GM23338 (cell line): ENCODE data around the gene MIPEP. TPM values are rescaled to one million over a fixed set of nuclear protein-coding genes. Genes with fewer than 3 reads are reported as not detected.

Experiments
- ATAC-seq: fragments of 200-7000 bp; cut with Tn5 transposase; 3 replicates; pipeline ENCODE4 v1.9.1; 2020
- DNase-seq: peaks from one replicate; pipeline ENCODE4 v3.0.0-alpha.2; 2015; ENCODE audit warnings: low spot score
- H2AFZ ChIP-seq: fragments of 200-600 bp; sonication (generic); 2 replicates; pipeline ENCODE4 v1.8.0; 2016; ENCODE audit warnings: antibody characterized with exemption, mild to moderate bottlenecking, moderate library complexity
- H3F3A ChIP-seq: fragments of 200-600 bp; sonication (generic); replicated peaks from 2 replicates; pipeline ENCODE4 v1.8.0; 2017; ENCODE audit warnings: antibody characterized with exemption, mixed run types, low read depth
- H3K27ac ChIP-seq: fragments of 200-600 bp; sonication (generic); 2 replicates; pipeline ENCODE4 v1.6.1; 2016; ENCODE audit warnings: low read depth
- H3K27me3 ChIP-seq: fragments of 200-600 bp; sonication (generic); 2 replicates; pipeline ENCODE4 v1.8.0; 2016; ENCODE audit warnings: mild to moderate bottlenecking, mixed run types, moderate library complexity; ENCODE audit not compliant: insufficient read depth
- H3K36me3 ChIP-seq: fragments of 200-600 bp; sonication (generic); 2 replicates; pipeline ENCODE4 v1.8.0; 2016; ENCODE audit warnings: mild to moderate bottlenecking; ENCODE audit not compliant: insufficient read depth
- H3K4me1 ChIP-seq: fragments of 200-600 bp; sonication (generic); 2 replicates; pipeline ENCODE4 v1.8.0; 2016; ENCODE audit warnings: mild to moderate bottlenecking, moderate library complexity; ENCODE audit not compliant: insufficient read depth
- H3K4me2 ChIP-seq: fragments of 200-600 bp; sonication (generic); 2 replicates; pipeline ENCODE4 v1.7.1; 2017; ENCODE audit warnings: mixed run types
- H3K4me3 ChIP-seq: fragments of 200-600 bp; sonication (generic); 2 replicates; pipeline ENCODE4 v1.6.1; 2016; ENCODE audit warnings: mixed run types
- H3K79me2 ChIP-seq: fragments of 200-600 bp; sonication (generic); replicated peaks from 2 replicates; pipeline ENCODE4 v1.8.0; 2017; ENCODE audit warnings: mild to moderate bottlenecking; ENCODE audit not compliant: insufficient read depth
- H3K9me2 ChIP-seq: fragments of 200-600 bp; sonication (generic); 2 replicates; pipeline ENCODE4 v1.8.0; 2017; ENCODE audit not compliant: insufficient read depth
- H4K20me1 ChIP-seq: fragments of 200-600 bp; sonication (generic); replicated peaks from 2 replicates; pipeline ENCODE4 v1.8.0; 2017; ENCODE audit warnings: mild to moderate bottlenecking; ENCODE audit not compliant: insufficient read depth
- H3K27ac Mint-ChIP-seq: 2 replicates; pipeline ENCODE4 v1.8.0; 2020; ENCODE audit warnings: inconsistent platforms, mild to moderate bottlenecking, moderate library complexity, mixed read lengths
- H3K27me3 Mint-ChIP-seq: 3 replicates; pipeline ENCODE4 v1.8.0; 2022; ENCODE audit warnings: low read depth, mild to moderate bottlenecking, moderate library complexity, mixed read lengths, inconsistent platforms; ENCODE audit not compliant: insufficient read depth, poor library complexity
- H3K36me3 Mint-ChIP-seq: 3 replicates; pipeline ENCODE4 v1.8.0; 2021; ENCODE audit warnings: low read depth, mild to moderate bottlenecking, inconsistent platforms, moderate library complexity, mixed read lengths
- H3K4me1 Mint-ChIP-seq: 3 replicates; pipeline ENCODE4 v1.8.0; 2020; ENCODE audit warnings: mild to moderate bottlenecking, inconsistent platforms, mixed read lengths
- H3K4me3 Mint-ChIP-seq: 3 replicates; pipeline ENCODE4 v1.8.0; 2021; ENCODE audit warnings: moderate library complexity, mild to moderate bottlenecking, inconsistent platforms, mixed read lengths
- H3K9me3 Mint-ChIP-seq: 3 replicates; pipeline ENCODE4 v1.8.0; 2020; ENCODE audit warnings: moderate library complexity, mild to moderate bottlenecking, inconsistent platforms, mixed read lengths
- CTCF ChIP-seq, 2 experiments: fragments of 200-600 bp in 1 of 2; sonication (generic) in 1 of 2; conservative IDR thresholded peaks; 2 replicates each; pipeline versions ENCODE4 v1.5.1 to v1.6.1; 2016 to 2017; ENCODE audit warnings: antibody characterized with exemption in 2 of 2, low read depth in 2 of 2, mild to moderate bottlenecking in 2 of 2, moderate library complexity in 1 of 2
- JUNB ChIP-seq: IDR thresholded peaks from one replicate; pipeline ENCODE4 v1.6.1; 2016; ENCODE audit warnings: antibody characterized with exemption; ENCODE audit not compliant: unreplicated experiment
- REST ChIP-seq: IDR thresholded peaks from one replicate; pipeline ENCODE4 v1.6.1; 2018; ENCODE audit warnings: antibody characterized with exemption; ENCODE audit not compliant: unreplicated experiment
- polyA plus RNA-seq: library from polyadenylated mRNA; unstranded; fragments of >200 nt; fragmentation: Nextera tagmentation; extraction: Ambion mirVana; gene quantifications from 2 replicates; pipeline ENCODE4 v1.2.1, GENCODE V29; 2016
- total RNA-seq: library from RNA; depleted of rRNA; stranded (reverse); fragments of >200 nt; shearing (Covaris generic); gene quantifications from 2 replicates; pipeline ENCODE4 v1.2.3, GENCODE V29; 2014

Gene MIPEP
- total and polyA plus RNA-seq, 2 experiments from 2014 or later: 20.8 to 22.5 TPM

GRCh38 chr13:23709536-23709935 is 179.7 kb downstream of the MIPEP start:
- ATAC-seq (no peak), DNase-seq (no peak)
- H3F3A ChIP-seq: no peaks in the 10 kb centered on the region
- Mint-ChIP-seq H3K27ac (no peak overlapping the region), H3K4me3 (no peak overlapping the region), H3K27me3 (peaks cover 12% of the 10 kb centered on the region), H3K4me1 (peaks cover 10% of the 10 kb centered on the region; the same call in 2 of the 3 replicates), H3K9me3 (peaks cover 29% of the 10 kb centered on the region), H3K36me3 (peaks cover 21% of the 10 kb centered on the region; the same call in 2 of the 3 replicates)
- no peak overlapping the region for H2AFZ ChIP-seq
- H4K20me1 ChIP-seq: no peaks in the 10 kb centered on the region
- no peak overlapping the region for H3K27ac ChIP-seq
- no peaks in the 10 kb centered on the region; the same call in 1 of the 2 replicates for H3K4me1 ChIP-seq
- no peaks in the 10 kb centered on the region for H3K79me2 ChIP-seq
- no peaks in the 10 kb centered on the region for H3K36me3 ChIP-seq
- H3K9me2 ChIP-seq: no peaks in the 10 kb centered on the region
- no peaks in the 10 kb centered on the region for H3K27me3 ChIP-seq
- H3K4me2 ChIP-seq: no peak overlapping the region
- TF ChIP-seq REST (no peak), CTCF (conservative IDR thresholded peaks at IDR 0.05; ENCODE audit: low read depth in 2 of 2) (peak in 1 of 2 experiments; percentile 27; a peak in 2 of 4 replicates)
- no peak overlapping the region for H3K4me3 ChIP-seq

- no peaks in the 10 kb centered on the region; the same call in 1 of the 2 replicates for H3K4me1 ChIP-seq
- H3K79me2 ChIP-seq: no peaks in the 10 kb centered on the region
- H3F3A ChIP-seq: no peaks in the 10 kb centered on the region
- peaks cover 11% of the 10 kb centered on the region for H3K9me3 Mint-ChIP-seq
- TF ChIP-seq JUNB (no peak), CTCF (conservative IDR thresholded peaks at IDR 0.05; ENCODE audit: low read depth in 2 of 2) (peak in 1 of 2 experiments; percentile 35; a peak in 3 of 4 replicates)
- no peaks in the 10 kb centered on the region for H3K9me2 ChIP-seq
- peaks cover 5% of the 10 kb centered on the region for H3K27me3 Mint-ChIP-seq
- no peak for ATAC-seq
- no peaks in the 10 kb centered on the region for H3K36me3 ChIP-seq
- peaks cover 5% of the 10 kb centered on the region; the same call in 1 of the 3 replicates for H3K36me3 Mint-ChIP-seq
- no peak overlapping the region; the same call in 1 of the 2 replicates for H3K27ac Mint-ChIP-seq
- no peak overlapping the region for H3K27ac ChIP-seq
- no peak overlapping the region for H2AFZ ChIP-seq
- no peak overlapping the region for H3K4me2 ChIP-seq
- DNase-seq: no peak
- peaks cover 10% of the 10 kb centered on the region; the same call in 2 of the 3 replicates for H3K4me1 Mint-ChIP-seq
- H4K20me1 ChIP-seq: no peaks in the 10 kb centered on the region
- no peak overlapping the region for H3K4me3 ChIP-seq
- H3K4me3 Mint-ChIP-seq: no peak overlapping the region
- no peaks in the 10 kb centered on the region for H3K27me3 ChIP-seq
Observed at GRCh38 chr13:23707674-23708073, 181.5 kb downstream of the MIPEP start.
